HG03025 (cell line): ENCODE data around the gene SERPINB6.
"Not testable (repeated sequence)": the region's sequence is repeated elsewhere in the genome, so short reads cannot be mapped to it uniquely, and the experiment has no call there.

Experiments used
- ATAC-seq: cut with Tn5 transposase; IDR thresholded peaks from one replicate; pipeline ENCODE4 v1.9.1; 2021; ENCODE audit warnings: mild to moderate bottlenecking, moderate library complexity; ENCODE audit not compliant: unreplicated experiment, low FRiP score

SERPINB6 gene

GRCh38 chr6:2959909-2960719 lies 11.3 kb downstream of the SERPINB6 start:
- no peak for ATAC-seq

DNA sequence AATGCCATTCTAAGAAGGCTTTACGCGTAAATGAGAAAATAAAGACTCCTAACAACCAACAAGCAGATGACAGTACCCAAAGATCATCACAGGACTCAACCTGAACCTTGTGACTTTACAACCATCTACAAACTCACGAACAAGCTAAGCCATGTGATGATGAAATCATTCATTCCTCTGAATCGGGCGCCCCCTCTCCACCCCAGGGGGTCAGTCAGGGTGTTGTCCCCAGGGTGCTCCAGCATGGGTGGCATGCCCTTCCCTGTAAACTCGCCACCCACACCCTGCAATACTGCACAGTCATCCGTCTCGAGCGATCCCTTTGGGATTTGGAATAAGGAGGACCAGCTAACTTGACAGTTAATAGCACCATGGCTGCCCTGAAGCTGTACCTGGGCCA lies 12.6 kb downstream of the SERPINB6 start:
- ATAC-seq: no peak

GRCh38 chr6:2958331-2958711 lies 13.0 kb downstream of the SERPINB6 start:
- no peak for ATAC-seq

DNA sequence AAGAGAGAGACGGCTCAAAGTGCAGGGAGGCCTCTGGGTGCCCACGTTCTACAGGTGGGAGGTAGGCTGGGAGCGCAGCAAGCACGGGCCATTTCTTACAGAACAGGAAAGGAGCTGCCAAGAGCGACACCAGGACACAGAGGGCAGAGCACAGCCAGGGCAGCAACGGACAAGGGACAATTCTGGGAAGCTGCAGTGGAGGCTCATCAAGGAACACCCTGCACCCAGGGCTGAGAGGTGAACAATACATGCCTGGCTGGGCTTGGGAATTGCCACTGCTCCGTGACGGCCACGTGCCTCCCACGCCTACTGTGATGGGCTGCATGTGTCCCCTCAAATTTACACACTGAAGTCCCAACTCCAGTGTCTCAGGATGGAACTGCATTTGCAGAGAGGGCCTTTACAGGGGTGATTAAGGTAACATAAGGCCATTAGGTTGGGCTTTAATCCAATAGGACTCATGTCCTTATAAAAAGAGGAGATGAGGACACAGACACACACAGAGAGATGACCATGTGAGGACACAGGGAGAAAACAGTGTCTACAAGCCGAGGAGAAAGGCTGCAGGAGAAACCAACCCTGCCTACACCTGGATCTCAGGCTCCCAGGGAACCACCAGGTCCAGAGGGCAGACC lies 13.6 kb downstream of the SERPINB6 start:
- no peak for ATAC-seq

- no peak for ATAC-seq
Observed at GRCh38 chr6:2956930-2957685, 14.3 kb downstream of the SERPINB6 start.

GRCh38 chr6:2953098-2953497 lies 18.3 kb downstream of the SERPINB6 start:
- no peak for ATAC-seq

DNA sequence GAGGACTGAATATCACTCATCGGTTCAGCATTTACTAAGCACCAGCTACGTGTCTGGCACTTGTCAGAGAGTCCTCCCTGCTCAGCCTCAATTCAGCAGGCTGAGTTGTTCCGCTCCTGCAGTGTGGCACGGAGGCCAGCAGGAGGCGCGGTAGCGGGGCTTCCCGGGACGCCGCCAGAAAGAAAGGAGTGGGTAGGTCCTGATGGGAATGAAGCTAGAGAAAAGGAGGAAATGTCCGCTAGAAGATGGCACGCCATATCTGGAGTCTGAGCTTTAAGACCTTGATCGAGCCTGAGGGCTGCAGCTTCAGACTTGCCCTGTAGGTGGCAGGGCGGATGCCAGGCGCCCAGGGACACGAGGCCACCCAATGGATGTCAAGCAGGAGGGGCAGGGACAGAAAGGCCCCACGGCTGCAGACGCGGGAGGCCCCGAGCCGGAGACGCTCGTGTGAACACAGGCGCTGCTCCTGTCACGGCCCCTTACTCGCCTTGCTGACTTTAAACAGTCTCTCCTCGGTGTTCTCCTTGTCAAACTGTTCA lies 18.7 kb downstream of the SERPINB6 start:
- peak; percentile 53 for ATAC-seq

DNA sequence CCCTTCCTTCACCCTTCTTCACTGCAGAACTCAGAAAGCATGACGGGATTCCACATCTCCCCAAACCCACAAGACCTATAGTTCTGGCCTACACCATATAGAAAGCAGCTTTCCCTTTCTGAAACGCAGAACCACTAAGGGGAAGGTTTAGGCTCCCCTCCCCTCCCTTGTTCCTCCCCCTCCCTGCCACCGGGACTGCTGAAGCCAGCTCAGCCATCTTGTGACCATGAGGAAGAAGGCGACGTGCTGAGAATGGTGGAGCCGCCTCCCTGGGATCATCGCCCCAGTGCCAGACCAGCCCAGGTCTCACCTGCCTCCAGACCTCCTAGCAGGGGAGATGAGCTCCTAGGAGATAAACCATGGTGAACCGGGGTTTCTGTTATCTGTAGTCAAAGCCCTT lies 19.6 kb downstream of the SERPINB6 start:
- ATAC-seq: no peak

DNA sequence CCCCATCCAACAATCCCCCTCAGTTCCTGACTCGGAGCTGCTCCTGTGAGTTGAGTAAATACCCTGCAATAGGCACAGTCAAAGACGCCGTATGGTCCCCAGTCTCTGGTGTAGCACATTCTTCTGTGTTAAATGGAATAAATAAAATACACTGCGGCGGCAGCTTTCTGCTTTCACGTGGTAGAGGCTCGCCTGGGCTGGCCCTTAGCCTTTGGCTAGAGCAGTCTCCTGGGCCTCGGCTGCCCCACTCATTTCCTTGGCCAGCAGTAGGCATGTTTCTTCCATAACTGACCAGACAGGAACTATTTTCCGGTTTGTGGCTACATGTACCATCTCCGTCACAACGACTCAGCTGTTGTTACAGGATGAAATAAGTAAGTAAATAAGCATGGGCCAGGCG lies 20.7 kb downstream of the SERPINB6 start:
- no peak for ATAC-seq

- no peak for ATAC-seq
Observed at GRCh38 chr6:2949536-2950083, 21.8 kb downstream of the SERPINB6 start.

DNA sequence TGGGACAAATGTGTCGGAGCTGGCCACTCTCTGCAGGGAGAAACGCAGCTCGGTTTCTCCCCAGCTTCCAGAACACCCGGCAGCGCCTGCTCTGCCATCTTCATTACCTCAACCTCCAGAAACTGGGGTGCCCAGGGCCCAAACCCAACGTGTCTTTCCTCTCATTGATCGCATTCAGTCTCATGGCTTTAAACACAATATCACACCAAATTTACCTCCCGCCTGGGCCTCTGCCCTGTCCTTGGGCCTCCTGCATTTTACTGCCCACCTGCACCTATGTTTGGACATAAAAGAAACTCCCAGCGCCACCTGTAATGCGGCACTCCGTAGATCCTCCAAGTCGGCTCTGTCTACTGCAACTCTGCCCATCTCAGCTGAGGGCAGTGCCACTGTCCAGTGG lies 22.2 kb downstream of the SERPINB6 start:
- ATAC-seq: no peak

- ATAC-seq: no peak
Observed at GRCh38 chr6:2948228-2949025, 22.9 kb downstream of the SERPINB6 start.

GRCh38 chr6:2947445-2947844 lies 23.9 kb downstream of the SERPINB6 start:
- no peak for ATAC-seq

GRCh38 chr6:2945153-2945452 lies 26.3 kb downstream of the SERPINB6 start:
- ATAC-seq: no peak

DNA sequence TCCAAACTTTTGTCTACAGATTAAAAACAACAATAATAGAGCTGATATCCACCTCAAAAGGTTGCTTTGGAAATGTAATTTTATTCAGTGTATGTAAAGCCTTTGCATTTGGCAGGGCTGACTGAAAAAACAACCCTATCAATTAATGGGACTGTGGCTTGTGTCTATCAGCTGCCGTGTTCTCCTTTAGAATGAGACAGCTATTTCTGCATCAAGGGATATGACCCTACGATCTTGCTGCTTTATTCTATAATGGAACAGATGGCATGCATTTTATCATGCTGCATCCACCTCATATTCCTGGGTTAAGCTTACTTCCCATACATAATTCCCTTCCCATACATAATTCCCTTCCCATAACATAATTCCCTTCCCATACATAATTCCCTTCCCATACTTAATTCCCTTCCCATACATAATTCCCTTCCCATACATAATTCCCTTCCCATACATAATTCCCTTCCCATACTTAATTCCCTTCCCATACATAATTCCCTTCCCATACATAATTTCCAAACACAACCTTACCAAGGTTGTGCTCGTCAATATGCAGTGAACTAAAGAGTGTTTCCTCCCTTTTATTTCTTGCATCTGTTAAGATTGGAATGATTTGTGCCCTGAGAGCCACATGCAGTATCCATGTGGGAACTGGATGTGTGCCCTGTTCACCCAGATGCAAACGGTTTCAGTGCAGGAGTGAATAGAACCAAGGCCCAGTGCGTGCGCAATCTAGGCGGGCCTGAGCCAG lies 26.8 kb downstream of the SERPINB6 start:
- no peak for ATAC-seq

DNA sequence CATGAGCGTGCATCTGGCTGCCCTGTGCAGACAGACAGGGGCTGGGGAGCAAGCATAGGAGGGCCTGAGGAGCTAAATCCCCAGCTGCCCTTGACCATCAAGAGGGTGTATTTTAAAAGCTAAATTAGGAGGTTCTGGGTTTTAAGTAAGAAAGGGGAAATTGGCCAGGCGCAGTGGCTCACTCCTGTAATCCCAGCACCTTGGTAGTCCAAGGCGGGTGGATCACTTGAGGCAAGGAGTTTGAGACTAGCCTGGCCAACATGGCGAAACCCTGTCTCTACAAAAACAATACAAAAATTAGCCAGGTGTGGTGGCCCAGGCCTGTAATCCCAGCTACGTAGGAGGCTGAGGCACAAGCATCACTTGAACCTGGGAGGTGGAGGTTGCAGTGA lies 27.8 kb downstream of the SERPINB6 start:
- ATAC-seq: no peak

- no peak for ATAC-seq
Observed at GRCh38 chr6:2942914-2943563, 28.3 kb downstream of the SERPINB6 start.

- not testable (repeated sequence) for ATAC-seq
Observed at GRCh38 chr6:2942116-2942515, 29.3 kb downstream of the SERPINB6 start.

GRCh38 chr6:2940851-2941250 lies 30.5 kb downstream of the SERPINB6 start:
- ATAC-seq: no peak
